Measurements from ENCODE around the gene GDF2. TPM values are rescaled to one million over a fixed set of nuclear protein-coding genes. Genes with fewer than 3 reads are reported as not detected.

Gene GDF2
- total RNA-seq, 4 donors from 2014 or later = not detected

- H3K36me3 ChIP-seq = no peaks in the 10 kb centered on the region
- no peak for DNase-seq (ENCODE audit: low spot score in 2 of 2)
- no peak overlapping the region for H3K27ac ChIP-seq
- H3K9me3 ChIP-seq = no peaks in the 10 kb centered on the region
- TF ChIP-seq EP300 (IDR thresholded peaks at IDR 0.05) (no peak), POLR2A (IDR thresholded peaks at IDR 0.05) (no peak)
- TF ChIP-seq, protein P1, sequence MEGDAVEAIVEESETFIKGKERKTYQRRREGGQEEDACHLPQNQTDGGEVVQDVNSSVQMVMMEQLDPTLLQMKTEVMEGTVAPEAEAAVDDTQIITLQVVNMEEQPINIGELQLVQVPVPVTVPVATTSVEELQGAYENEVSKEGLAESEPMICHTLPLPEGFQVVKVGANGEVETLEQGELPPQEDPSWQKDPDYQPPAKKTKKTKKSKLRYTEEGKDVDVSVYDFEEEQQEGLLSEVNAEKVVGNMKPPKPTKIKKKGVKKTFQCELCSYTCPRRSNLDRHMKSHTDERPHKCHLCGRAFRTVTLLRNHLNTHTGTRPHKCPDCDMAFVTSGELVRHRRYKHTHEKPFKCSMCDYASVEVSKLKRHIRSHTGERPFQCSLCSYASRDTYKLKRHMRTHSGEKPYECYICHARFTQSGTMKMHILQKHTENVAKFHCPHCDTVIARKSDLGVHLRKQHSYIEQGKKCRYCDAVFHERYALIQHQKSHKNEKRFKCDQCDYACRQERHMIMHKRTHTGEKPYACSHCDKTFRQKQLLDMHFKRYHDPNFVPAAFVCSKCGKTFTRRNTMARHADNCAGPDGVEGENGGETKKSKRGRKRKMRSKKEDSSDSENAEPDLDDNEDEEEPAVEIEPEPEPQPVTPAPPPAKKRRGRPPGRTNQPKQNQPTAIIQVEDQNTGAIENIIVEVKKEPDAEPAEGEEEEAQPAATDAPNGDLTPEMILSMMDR (IDR thresholded peaks at IDR 0.05) = no peak
- H3K27me3 ChIP-seq = no peaks in the 10 kb centered on the region
- no peak overlapping the region for H3K4me3 ChIP-seq
- no peaks in the 10 kb centered on the region for H3K4me1 ChIP-seq
- WGBS, 2 donors = 93 to 95% methylated on average over 30 of the region's 30 CpGs
Observed at GRCh38 chr10:47325303-47326291, 3.3 kb downstream of the GDF2 start.

DNA sequence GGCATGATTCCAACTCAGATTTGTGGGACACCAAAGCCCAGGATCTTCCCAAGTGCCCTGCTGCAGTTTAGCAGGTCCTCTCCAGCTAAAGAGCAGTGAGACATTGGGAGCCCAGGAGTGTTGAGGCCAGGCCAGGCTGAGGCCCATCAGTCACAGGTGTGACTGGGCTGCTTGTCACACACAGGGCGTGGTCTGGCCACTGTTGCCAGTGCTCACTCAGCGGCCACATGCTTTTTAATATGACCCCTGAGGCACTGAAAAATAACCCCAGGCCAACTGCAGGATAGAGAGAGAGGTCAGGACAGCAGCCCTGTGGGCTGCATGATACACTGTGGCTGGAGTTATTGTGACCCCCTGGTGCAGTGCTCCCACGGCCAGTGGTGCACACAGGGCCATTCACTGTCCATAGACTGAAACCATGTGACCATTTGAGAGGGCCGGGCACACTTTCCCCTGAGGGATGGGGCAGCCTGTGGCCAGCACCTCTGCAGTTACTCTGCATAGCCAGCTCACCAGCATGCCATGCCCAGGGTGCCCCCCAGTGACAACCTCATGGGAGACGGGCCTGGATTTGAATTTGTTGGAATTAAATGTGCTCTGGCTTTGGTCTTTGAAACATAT is 4.2 kb downstream of the GDF2 start:
- Histone ChIP-seq H3K4me1 (no peaks in the 10 kb centered on the region), H3K27me3 (no peaks in the 10 kb centered on the region), H3K36me3 (no peaks in the 10 kb centered on the region), H3K9me3 (no peaks in the 10 kb centered on the region), H3K27ac (no peak overlapping the region), H3K4me3 (no peak overlapping the region)
- TF ChIP-seq EP300 (IDR thresholded peaks at IDR 0.05) (no peak), POLR2A (IDR thresholded peaks at IDR 0.05) (no peak)
- TF ChIP-seq, protein P1 (IDR thresholded peaks at IDR 0.05) = no peak
- WGBS, 2 donors = 75 to 83% methylated on average over 3 to 4 of the region's 5 CpGs
- no peak for DNase-seq (ENCODE audit: low spot score in 2 of 2)

DNA sequence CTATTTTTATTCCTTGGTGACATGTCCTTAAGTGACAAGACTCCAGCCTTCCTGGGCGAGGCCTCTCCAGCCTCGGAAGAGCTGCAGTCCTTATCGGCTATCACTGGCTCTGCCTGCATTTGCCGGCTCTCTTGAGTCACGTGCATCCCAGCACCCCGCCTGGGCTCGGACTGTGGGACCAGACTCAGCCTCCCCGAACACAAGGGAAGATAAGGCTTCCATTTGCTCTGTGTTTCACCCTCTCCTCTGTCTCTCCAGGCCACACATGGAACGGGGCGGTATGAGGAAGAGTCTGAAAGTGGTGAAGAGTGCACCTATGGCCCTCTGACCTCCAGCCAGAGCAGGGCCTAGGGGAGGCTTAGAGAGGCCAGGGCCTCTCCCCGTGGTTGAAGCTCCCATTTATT is 4.7 kb downstream of the GDF2 start:
- no peak for DNase-seq (ENCODE audit: low spot score in 2 of 2)
- WGBS, 2 donors = 86 to 90% methylated on average over 11 of the region's 11 CpGs
- TF ChIP-seq, protein P1 (IDR thresholded peaks at IDR 0.05) = no peak
- no peak for TF ChIP-seq EP300 (IDR thresholded peaks at IDR 0.05)
- no peak for TF ChIP-seq POLR2A (IDR thresholded peaks at IDR 0.05)
- Histone ChIP-seq H3K4me3 (no peak overlapping the region), H3K36me3 (no peaks in the 10 kb centered on the region), H3K9me3 (no peaks in the 10 kb centered on the region), H3K27me3 (no peaks in the 10 kb centered on the region), H3K4me1 (no peaks in the 10 kb centered on the region), H3K27ac (no peak overlapping the region)

DNA sequence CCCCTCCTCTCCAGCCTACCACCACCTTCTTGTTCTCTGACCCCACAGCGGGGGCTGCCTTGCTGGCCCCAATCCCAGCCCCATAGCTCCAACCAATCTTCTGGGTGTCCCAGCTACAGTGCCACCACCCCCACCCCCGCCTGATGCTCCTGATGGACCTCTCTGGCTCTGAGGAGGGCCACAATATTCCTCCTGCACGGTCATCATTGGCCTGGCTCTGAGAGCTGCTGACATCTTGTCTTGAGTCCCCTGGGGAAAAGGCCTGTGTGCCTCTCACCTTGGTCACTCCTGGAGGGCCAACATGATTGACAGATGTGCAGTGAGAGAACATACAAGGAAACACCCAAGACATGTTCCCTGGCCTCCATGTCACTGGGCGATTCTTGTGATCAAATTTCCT is 7.6 kb downstream of the GDF2 start:
- Histone ChIP-seq H3K4me1 (no peaks in the 10 kb centered on the region), H3K9me3 (no peaks in the 10 kb centered on the region), H3K27ac (no peak overlapping the region), H3K4me3 (no peak overlapping the region), H3K36me3 (no peaks in the 10 kb centered on the region), H3K27me3 (no peaks in the 10 kb centered on the region)
- DNase-seq (ENCODE audit: low spot score in 2 of 2) = no peak
- WGBS, 2 donors = 86 to 91% methylated on average over 4 of the region's 4 CpGs
- TF ChIP-seq EP300 (IDR thresholded peaks at IDR 0.05) (no peak), POLR2A (IDR thresholded peaks at IDR 0.05) (no peak)
- TF ChIP-seq, protein P1 (IDR thresholded peaks at IDR 0.05) = no peak

DNA sequence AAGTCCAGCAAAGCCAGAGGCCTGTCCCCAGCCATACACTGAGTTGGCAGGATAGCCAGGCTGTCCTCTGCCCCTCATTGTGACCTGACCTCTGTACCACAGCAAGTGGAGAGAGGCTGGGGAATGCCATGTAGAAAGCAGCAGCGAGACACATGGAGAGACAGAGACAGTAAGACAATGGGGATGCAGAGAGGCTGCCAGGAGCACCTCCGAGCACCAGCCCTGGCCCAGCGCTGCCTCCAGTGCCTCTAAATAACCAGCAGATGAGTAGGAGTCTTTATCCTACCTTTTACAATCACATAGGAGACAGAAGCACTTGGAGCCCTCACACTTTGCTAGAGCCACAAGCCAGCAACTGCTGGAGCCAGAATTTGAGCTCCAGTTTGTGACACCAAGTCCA is 8.1 kb downstream of the GDF2 start:
- Histone ChIP-seq H3K9me3 (no peaks in the 10 kb centered on the region), H3K4me1 (no peaks in the 10 kb centered on the region), H3K36me3 (no peaks in the 10 kb centered on the region), H3K4me3 (no peak overlapping the region), H3K27me3 (no peaks in the 10 kb centered on the region), H3K27ac (no peak overlapping the region)
- TF ChIP-seq POLR2A (IDR thresholded peaks at IDR 0.05) = no peak
- TF ChIP-seq EP300 (IDR thresholded peaks at IDR 0.05) = no peak
- TF ChIP-seq, protein P1 (IDR thresholded peaks at IDR 0.05) = no peak
- DNase-seq (ENCODE audit: low spot score in 2 of 2) = no peak
- WGBS, 2 donors = 89 to 92% methylated on average over 3 of the region's 3 CpGs

Measured in tibial nerve (tissue), 4 donors.